Stimulated activated CD8-positive, alpha-beta memory T cell treated with anti-CD3 and anti-CD28 coated beads, Interleukin-4, amount 100 ng/mL, for 4 hours (primary cell): Measurements from ENCODE around the gene SYT7.
"Not testable (repeated sequence)": the region's sequence is repeated elsewhere in the genome, so short reads cannot be mapped to it uniquely, and the experiment has no call there.

Source experiments
- DNase-seq, 2 donors: peaks; one replicate each; pipeline ENCODE4 v3.0.0-alpha.2; 2020; ENCODE audit warnings: low read depth in 2 of 2, low spot score in 1 of 2

SYT7 gene

GRCh38 chr11:61480261-61480993 is 100.4 kb downstream of the SYT7 start:
- no peak for DNase-seq

- not testable (repeated sequence) for DNase-seq
Observed at GRCh38 chr11:61479360-61480058, 101.4 kb downstream of the SYT7 start.

GRCh38 chr11:61477727-61478148 is 103.1 kb downstream of the SYT7 start:
- peak; percentile 32 to 34 for DNase-seq

- no peak for DNase-seq
Observed at GRCh38 chr11:61477126-61477525, 103.8 kb downstream of the SYT7 start.

GRCh38 chr11:61476371-61476770 is 104.5 kb downstream of the SYT7 start:
- no peak for DNase-seq

- DNase-seq: no peak
Observed at GRCh38 chr11:61475433-61475832, 105.4 kb downstream of the SYT7 start.

GRCh38 chr11:61474013-61474643 is 106.7 kb downstream of the SYT7 start:
- DNase-seq: no peak

GRCh38 chr11:61473370-61474012 is 107.4 kb downstream of the SYT7 start:
- no peak for DNase-seq

GRCh38 chr11:61472868-61473267 is 108.0 kb downstream of the SYT7 start:
- DNase-seq: no peak

GRCh38 chr11:61472282-61472681 is 108.6 kb downstream of the SYT7 start:
- DNase-seq: no peak

- no peak for DNase-seq
Observed at GRCh38 chr11:61468002-61468401, 112.9 kb downstream of the SYT7 start.

GRCh38 chr11:61467602-61468001 is 113.3 kb downstream of the SYT7 start:
- not testable (repeated sequence) for DNase-seq
